ENCODE results near the gene RPS16. TPM values are rescaled to one million over a fixed set of nuclear protein-coding genes. Genes with fewer than 3 reads are reported as not detected.

Gene RPS16
- total RNA-seq = 1,721 and 2,288 TPM in 2 replicates

GRCh38 chr19:39435499-39436349 lies at the start of gene RPS16:
Gene RPS16, minus strand, starts transcription at chr19:39435949. Its CDS starts 54 bp downstream, at chr19:39435895.
- peaks cover 4% of the 10 kb centered on the region for H3K36me3 ChIP-seq (ENCODE audit: control insufficient read depth, insufficient read depth, low read length)
- H3K4me3 ChIP-seq (ENCODE audit: low read depth, low read length) = peak within 1 kb of the TSS; percentile 74
- H3K27me3 ChIP-seq (ENCODE audit: control insufficient read depth, insufficient read depth, low read length) = no peaks in the 10 kb centered on the region
- TF ChIP-seq, protein P1, sequence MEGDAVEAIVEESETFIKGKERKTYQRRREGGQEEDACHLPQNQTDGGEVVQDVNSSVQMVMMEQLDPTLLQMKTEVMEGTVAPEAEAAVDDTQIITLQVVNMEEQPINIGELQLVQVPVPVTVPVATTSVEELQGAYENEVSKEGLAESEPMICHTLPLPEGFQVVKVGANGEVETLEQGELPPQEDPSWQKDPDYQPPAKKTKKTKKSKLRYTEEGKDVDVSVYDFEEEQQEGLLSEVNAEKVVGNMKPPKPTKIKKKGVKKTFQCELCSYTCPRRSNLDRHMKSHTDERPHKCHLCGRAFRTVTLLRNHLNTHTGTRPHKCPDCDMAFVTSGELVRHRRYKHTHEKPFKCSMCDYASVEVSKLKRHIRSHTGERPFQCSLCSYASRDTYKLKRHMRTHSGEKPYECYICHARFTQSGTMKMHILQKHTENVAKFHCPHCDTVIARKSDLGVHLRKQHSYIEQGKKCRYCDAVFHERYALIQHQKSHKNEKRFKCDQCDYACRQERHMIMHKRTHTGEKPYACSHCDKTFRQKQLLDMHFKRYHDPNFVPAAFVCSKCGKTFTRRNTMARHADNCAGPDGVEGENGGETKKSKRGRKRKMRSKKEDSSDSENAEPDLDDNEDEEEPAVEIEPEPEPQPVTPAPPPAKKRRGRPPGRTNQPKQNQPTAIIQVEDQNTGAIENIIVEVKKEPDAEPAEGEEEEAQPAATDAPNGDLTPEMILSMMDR (IDR thresholded peaks at IDR 0.05; ENCODE audit: insufficient read depth, low read length, poor library complexity, severe bottlenecking) = no peak
- peak; percentile 84 for DNase-seq (ENCODE audit: low read depth)

DNA sequence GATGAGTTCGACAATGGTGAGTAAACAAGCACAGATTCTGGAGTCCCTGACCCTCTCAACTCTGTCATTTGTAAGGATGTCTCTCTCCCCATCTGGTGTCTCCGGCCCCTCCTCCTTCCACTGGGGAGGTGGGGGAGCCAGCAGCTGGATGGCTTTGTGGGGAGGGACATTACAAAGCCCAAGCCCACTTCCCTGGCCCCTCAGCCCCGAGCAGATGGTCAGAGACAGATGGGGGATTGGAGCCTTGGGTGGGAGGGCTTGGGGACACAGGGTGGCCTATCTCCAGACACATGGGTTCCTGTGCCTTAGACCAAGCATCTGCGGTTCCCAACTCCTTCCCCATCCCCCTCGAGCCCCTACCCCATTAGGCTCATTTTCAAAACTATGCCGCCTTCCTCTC lies 47.4 kb upstream of the RPS16 start:
- Histone ChIP-seq H3K36me3 (ENCODE audit: control insufficient read depth, insufficient read depth, low read length) (peaks cover 1% of the 10 kb centered on the region), H3K4me3 (ENCODE audit: low read depth, low read length) (no peak overlapping the region), H3K27me3 (ENCODE audit: control insufficient read depth, insufficient read depth, low read length) (no peaks in the 10 kb centered on the region)
- TF ChIP-seq, protein P1 (IDR thresholded peaks at IDR 0.05; ENCODE audit: insufficient read depth, low read length, poor library complexity, severe bottlenecking) = no peak
- no peak for DNase-seq (ENCODE audit: low read depth)

DNA sequence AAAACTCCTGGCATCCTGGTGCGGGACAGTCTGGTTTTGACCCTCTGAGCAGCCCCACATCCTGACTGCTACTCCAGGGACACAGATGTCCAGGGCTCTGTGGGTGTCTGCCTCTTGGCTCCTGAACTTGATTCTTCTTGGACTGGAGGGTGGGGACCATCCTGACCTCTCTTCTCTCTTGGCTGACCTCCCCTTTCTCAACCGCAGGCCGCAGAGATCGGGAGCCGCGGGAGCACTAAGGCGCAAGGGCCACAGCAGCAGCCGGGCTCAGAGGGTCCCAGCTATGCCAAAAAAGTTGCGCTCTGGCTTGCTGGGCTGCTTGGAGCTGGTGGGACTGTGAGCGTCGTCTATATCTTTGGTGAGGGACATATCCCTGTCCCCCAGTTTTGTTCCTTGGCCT lies 45.9 kb upstream of the RPS16 start:
- H3K36me3 ChIP-seq (ENCODE audit: control insufficient read depth, insufficient read depth, low read length) = no peaks in the 10 kb centered on the region
- peak overlapping the region; percentile 100 for H3K4me3 ChIP-seq (ENCODE audit: low read depth, low read length)
- no peak for DNase-seq (ENCODE audit: low read depth)

GRCh38 chr19:39481229-39481545 lies 45.4 kb upstream of the RPS16 start:
- no peaks in the 10 kb centered on the region for H3K36me3 ChIP-seq (ENCODE audit: control insufficient read depth, insufficient read depth, low read length)
- no peak for DNase-seq (ENCODE audit: low read depth)
- TF ChIP-seq, protein P1 (IDR thresholded peaks at IDR 0.05; ENCODE audit: insufficient read depth, low read length, poor library complexity, severe bottlenecking) = no peak
- H3K4me3 ChIP-seq (ENCODE audit: low read depth, low read length) = peak overlapping the region; percentile 100
- no peaks in the 10 kb centered on the region for H3K27me3 ChIP-seq (ENCODE audit: control insufficient read depth, insufficient read depth, low read length)

More for the DNA sequence above, 45.9 kb upstream of the RPS16 start:
- no peaks in the 10 kb centered on the region for H3K27me3 ChIP-seq (ENCODE audit: control insufficient read depth, insufficient read depth, low read length)
- TF ChIP-seq, protein P1 (IDR thresholded peaks at IDR 0.05; ENCODE audit: insufficient read depth, low read length, poor library complexity, severe bottlenecking) = no peak

- peaks cover 1% of the 10 kb centered on the region for H3K36me3 ChIP-seq (ENCODE audit: control insufficient read depth, insufficient read depth, low read length)
- H3K4me3 ChIP-seq (ENCODE audit: low read depth, low read length) = peak within 1 kb of the TSS; percentile 100
- H3K27me3 ChIP-seq (ENCODE audit: control insufficient read depth, insufficient read depth, low read length) = no peaks in the 10 kb centered on the region
- TF ChIP-seq, protein P1 (IDR thresholded peaks at IDR 0.05; ENCODE audit: insufficient read depth, low read length, poor library complexity, severe bottlenecking) = no peak
- peak; percentile 74 for DNase-seq (ENCODE audit: low read depth)
These were observed 44.8 kb upstream of the RPS16 start, which contains the start of gene TIMM50 for GRCh38 chr19:39480337-39481228. Gene TIMM50, plus strand, starts transcription at chr19:39480838. Its CDS starts 16 bp downstream, at chr19:39480854.

Measured in kidney epithelial cell (primary cell).